Hematopoietic multipotent progenitor cell treated with erythropoietin and hydrocortisone succinate and interleukin-3 and kit ligand, for 6 days (in vitro differentiated cells): ENCODE data around the gene CNPY3.

Source experiments
- DNase-seq: peaks from one replicate; pipeline ENCODE4 v3.0.0-alpha.2; 2015

The CNPY3 gene

DNA sequence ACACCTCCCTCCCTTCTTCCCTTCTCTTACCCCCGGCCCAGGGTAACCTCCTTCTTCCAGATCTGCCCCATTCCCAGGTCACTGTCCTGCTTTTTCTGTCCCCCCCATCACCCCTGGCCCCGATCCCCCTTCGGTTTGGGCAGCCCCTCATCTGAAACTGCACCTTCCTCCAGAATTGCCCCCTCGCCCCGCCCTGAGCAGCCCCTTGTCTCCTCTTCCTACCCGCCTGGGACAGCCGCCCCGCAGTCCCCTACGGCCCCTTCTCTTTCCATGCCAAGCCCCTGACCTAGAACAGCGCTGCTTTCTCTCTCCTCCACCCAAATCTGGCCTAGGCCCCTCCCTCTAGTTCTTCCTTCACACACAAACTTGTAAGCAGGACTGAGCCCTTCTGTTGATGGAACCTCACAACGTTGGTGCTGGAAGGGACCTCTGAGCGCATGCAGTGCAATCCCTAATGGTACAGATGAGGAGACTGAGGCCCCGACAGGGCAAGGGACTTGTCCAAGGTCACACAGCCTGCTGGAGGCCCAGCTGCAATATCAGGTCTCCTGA, 55.7 kb downstream of the CNPY3 start:
- peak; percentile 47 for DNase-seq

DNA sequence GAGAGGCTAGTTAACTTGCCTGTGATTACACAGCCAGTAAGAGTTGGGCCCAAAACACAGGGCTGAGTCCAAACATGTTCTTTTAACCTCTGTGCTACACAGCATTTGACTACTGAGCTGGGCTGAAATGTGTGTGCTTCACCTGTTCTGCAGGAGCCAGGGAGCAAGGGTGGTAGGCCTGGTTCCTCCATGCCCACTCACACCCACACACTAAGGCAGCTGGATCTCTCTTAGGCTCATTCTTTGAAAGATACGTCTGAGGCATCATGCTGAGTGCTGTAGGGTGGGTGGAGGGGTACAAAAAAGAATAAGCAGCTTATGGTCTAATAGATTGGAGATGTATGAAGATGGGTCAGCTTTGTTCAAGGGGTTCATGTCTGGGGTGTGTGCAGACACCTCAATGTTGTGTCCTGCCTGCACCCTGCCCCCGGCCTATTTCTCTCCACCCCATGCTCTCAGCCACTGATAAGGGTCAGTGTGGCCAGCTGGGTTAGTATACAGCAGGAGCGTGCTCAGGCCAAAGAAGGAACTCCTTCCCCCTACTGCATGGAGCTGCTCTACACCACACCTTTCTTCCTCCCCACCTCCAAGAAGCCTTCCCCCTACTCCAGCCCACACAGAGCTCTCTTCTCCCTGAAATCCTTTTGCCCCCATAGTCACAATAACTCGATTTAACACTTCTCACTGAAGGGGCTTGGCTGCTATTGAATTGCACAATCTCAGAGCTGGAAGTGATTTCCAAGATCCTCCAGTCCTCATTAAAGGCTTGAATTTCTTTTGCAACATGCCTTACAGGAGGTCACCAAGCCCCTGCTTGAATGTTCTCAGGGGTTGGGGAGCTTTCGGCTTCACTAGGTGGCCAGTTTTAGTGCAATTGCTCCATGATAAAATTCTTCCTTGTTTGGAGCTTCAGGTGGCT, 58.5 kb downstream of the CNPY3 start:
- DNase-seq = no peak

DNA sequence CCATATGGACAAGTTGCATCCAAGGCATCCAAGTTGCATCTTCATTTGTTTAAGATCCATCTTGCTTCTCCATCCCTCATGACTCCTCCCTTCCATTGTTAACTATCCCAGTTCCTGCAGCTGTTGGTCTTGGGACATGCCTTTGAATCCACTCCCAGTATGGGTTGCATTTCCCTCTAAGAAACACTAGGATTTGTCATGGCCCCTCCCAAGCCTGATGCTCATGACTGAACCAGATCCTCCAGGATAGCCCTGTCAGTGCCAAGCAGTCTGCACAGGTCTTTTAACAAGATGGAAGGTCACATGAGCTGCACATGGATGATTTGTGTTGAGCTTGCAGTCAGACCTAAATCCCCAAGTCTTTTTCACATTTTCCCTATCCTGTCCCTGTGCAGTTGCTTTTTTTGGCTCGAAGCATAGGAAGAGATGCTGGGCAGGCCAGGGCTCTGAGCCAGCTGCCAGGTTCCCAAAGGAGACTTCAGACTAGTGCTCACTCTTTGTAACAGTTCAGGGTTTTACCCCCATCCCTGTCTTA, 59.3 kb downstream of the CNPY3 start:
- no peak for DNase-seq
